Stimulated activated CD4-positive, alpha-beta T cell treated with anti-CD3 and anti-CD28 coated beads, TNF-alpha, amount 100 ng/mL, for 48 hours (primary cell): ENCODE results near the gene OR4E1.
"Not testable (repeated sequence)": the region's sequence is repeated elsewhere in the genome, so short reads cannot be mapped to it uniquely, and the experiment has no call there.

Experiments used
- DNase-seq, 3 donors: peaks; one replicate each; pipeline ENCODE4 v3.0.0-alpha.2; 2020; ENCODE audit warnings: low read depth in 3 of 3

OR4E1 gene

GRCh38 chr14:21673718-21674117 is at the start of gene OR4E1:
Gene OR4E1 (minus strand): TSS chr14:21673818. CDS start chr14:21670935, 2,883 bp downstream.
- no peak for DNase-seq

DNA sequence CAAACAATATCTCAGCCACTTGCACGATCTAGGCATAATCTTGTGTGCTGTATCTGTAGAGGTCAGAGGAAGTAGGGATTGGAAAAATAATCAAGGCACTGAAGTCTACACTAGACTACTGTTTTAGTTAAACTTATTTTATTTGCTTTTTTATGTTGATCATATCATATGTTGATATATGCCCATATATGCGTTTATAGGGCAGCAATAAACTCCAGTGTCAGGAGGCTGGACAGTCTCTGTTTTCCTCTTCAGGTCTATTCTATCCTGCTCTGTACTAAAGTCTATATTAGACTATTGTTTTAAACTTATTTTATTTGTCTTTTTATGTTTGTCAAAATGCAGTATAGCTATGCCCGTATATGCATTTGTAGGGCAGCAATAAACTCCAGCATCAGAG is 47.9 kb upstream of the OR4E1 start:
- no peak for DNase-seq

- DNase-seq = no peak
Measured at GRCh38 chr14:21719841-21720240, 46.2 kb upstream of the OR4E1 start.

- DNase-seq = no peak
Measured at GRCh38 chr14:21714318-21714929, 40.8 kb upstream of the OR4E1 start.

DNA sequence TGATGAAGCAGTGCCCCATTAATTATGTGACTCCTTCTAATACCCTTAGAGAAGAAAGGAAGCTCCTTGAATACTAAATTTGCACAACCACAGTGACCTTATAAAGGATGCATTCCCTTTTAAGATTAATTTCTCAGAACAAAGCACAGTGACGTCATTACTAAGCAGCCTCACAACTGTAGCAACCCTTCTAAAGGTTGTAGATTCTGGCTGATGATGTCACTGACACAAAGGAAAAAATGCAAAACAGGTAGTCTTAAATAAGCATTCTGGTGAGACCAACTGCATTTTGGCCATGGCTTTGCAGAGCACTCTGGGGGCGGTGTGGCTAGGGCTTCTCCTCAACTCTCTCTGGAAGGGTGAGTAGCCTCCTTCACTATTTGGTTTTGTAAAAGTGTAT is 38.4 kb upstream of the OR4E1 start:
- no peak for DNase-seq

DNA sequence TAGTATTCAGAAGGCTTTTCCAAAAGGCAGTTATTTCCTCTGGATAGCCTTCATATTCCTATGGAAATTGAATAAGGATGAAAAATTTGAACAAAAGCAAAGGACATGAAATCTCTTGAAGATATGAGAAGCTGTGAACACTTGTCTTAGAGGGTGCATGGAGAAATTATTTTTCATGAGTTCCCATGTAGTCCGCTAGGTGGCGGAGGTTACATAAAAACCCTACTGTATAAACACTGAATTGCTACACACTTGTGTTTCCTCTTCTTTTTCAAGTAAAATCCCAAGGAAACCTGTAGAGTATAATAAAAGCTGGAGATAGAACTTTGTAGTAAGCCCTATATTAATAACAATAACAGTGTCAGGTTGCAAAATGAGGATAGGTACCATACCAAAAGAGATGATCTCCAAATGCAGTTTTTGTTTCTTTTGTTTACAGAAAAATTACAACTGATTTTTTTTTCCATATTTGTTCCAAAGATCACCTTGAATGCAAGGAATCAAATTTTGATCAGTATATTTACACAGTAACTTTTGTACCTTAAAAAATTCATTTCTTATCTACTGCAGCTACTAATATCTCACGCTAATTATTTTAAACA is 37.8 kb upstream of the OR4E1 start:
- no peak for DNase-seq

- DNase-seq = no peak
Measured at GRCh38 chr14:21704338-21704737, 30.7 kb upstream of the OR4E1 start.

- DNase-seq = no peak
Measured at GRCh38 chr14:21703357-21704326, 30.0 kb upstream of the OR4E1 start.

DNA sequence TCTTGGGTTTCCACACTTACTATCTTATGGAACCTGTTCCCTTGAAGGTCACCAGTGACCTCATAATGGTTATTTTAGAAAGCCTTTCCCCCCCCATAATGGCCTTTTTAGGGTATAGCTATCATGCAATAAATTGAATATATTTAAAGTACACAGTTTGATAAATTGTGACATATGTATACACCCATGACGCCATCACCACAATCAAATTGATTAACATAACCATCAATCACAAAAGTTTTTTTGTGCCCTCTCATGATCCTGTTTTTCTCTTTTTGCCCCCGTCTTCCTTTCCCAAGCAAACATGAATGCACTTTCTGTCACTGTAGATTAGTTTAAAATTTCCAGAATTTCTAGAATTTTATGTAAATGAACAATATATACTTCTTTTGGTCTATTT is 28.7 kb upstream of the OR4E1 start:
- DNase-seq = no peak

GRCh38 chr14:21699551-21699950 is 25.9 kb upstream of the OR4E1 start:
- DNase-seq = no peak

- DNase-seq = not testable (repeated sequence)
Measured at GRCh38 chr14:21698538-21698937, 24.9 kb upstream of the OR4E1 start.

DNA sequence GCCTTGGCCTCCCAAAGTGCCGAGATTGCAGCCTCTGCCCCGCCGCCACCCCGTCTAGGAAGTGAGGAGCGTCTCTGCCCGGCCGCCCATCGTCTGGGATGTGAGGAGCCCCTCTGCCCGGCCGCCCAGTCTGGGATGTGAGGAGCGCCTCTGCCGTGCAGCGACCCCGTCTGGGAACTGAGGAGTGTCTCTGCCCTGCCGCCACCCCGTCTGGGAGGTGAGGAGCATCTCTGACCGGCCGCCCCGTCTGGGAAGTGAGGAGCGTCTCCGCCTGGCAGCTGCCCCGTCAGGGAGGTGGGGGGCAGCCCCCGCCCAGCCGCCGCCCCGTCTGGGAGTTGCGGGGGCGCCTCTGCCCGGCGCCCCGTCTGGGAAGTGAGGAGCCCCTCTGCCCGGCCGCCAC is 24.0 kb upstream of the OR4E1 start:
- not testable (repeated sequence) for DNase-seq

DNA sequence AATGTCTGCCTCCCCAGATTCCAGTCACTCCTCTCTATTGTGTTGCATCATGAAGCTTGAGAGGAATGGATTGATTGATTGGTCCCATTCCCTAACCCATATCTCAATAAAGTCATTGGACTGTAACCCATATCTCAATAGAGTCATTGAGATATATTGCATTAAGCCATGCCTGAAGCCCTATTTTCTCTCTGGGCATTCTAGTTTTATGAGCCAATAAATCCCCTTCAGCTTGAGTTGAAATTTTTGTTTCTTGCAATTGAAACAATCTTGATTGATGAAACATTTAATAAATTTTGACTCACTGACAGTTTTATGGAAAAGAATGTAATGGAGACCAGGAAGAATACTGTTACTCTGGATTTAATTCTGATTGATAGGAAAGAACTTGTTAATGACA is 20.8 kb upstream of the OR4E1 start:
- DNase-seq = no peak

- no peak for DNase-seq
Measured at GRCh38 chr14:21686468-21686867, 12.8 kb upstream of the OR4E1 start.

DNA sequence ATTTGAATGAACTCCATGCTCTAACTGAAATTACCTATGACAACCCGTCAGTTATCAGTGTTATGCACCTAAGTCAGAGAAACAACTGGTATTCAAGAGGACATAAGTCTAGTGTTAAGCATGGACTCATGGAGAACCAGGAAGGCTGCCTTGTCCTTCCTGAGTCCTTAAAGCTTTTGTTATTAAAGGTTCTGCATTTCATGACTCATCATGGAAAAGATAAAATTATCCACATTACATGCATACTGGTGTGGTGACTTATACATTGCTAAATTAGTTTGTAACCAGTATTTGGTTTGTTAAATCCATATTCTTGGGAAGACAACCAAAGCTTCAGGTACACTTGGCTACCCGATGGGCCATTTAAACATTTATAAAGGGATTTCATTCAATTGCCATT is 6.5 kb upstream of the OR4E1 start:
- no peak for DNase-seq

GRCh38 chr14:21675566-21675965 is 1.9 kb upstream of the OR4E1 start:
- no peak for DNase-seq

GRCh38 chr14:21672116-21672515 is 1.5 kb downstream of the OR4E1 start:
- no peak for DNase-seq

GRCh38 chr14:21671371-21671770 is 2.2 kb downstream of the OR4E1 start:
- DNase-seq = no peak

DNA sequence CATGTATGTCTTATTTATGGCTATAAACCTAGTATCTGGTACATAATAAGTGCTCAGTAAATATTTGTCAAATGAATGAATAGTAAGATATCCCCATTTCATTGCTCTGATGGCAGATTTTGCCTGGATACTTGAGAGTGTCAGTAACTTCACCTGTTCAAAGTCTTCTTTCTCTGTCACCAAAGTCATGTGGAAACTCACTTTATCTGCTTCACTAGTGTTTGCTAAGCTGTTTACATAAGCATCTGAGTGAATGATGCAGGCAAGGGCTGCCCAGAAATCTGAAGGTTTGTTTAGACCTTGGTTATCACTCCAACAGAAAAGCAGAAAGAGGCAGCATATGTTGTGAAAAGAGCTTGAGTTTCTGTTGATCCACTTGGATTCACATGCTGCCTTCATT is 4.3 kb downstream of the OR4E1 start:
- DNase-seq = no peak

DNA sequence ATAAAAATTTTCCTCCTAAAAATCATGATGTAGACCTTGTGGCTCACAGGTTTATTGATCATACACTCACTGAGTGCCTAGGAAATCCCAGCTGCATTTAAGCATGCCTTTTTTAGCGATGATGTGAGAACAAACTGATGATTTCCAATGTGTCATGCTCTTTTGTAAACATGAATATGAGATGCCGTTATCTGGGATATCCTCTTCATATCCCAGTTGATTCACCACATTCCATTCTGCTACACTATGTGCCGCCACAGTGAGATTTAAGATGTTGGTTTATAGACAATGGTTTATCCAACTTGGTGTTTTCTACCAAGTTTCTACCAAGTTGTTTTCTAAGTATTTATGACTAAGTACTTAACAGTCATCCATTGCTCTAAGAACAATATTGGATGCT is 5.2 kb downstream of the OR4E1 start:
- DNase-seq = no peak

- no peak for DNase-seq
Measured at GRCh38 chr14:21656980-21657379, 16.6 kb downstream of the OR4E1 start.

GRCh38 chr14:21654215-21654614 is 19.4 kb downstream of the OR4E1 start:
- no peak for DNase-seq
